Activated T-cell treated with anti-CD3 and anti-CD28 coated beads, Interleukin-2, amount 50 U/mL, for 72 hours (primary cell): Measurements from ENCODE around the gene CCDC63. TPM values are rescaled to one million over a fixed set of nuclear protein-coding genes. Genes with fewer than 3 reads are reported as not detected.

Experiments used
- ATAC-seq, 2 donors: fragments of 150-1000 bp; cut with Tn5 transposase; replicated peaks in 1 of 2; 2 replicates each; pipeline ENCODE4 v1.10.0; 2021; ENCODE audit warnings: moderate library complexity in 2 of 2, mild to moderate bottlenecking in 1 of 2
- DNase-seq, 2 donors: peaks; one replicate each; pipeline ENCODE4 v3.0.0; 2021 to 2022; ENCODE audit warnings: mixed read lengths in 1 of 2
- H3K27ac Mint-ChIP-seq: one replicate; pipeline ENCODE4 v1.8.0; 2022; ENCODE audit warnings: mild to moderate bottlenecking, moderate library complexity, mixed read lengths
- H3K27me3 Mint-ChIP-seq: one replicate; pipeline ENCODE4 v1.8.0; 2022; ENCODE audit warnings: low read depth, mixed read lengths
- H3K36me3 Mint-ChIP-seq, 2 donors: one replicate each; pipeline ENCODE4 v1.8.0; 2022; ENCODE audit warnings: mixed read lengths in 2 of 2, mild to moderate bottlenecking in 1 of 2; ENCODE audit not compliant: insufficient read depth in 2 of 2
- H3K4me1 Mint-ChIP-seq: one replicate; pipeline ENCODE4 v1.8.0; 2022; ENCODE audit warnings: low read depth, mixed read lengths
- H3K4me3 Mint-ChIP-seq, 2 donors: one replicate each; pipeline ENCODE4 v1.8.0; 2022; ENCODE audit warnings: mild to moderate bottlenecking in 2 of 2, mixed read lengths in 2 of 2, moderate library complexity in 2 of 2
- H3K9me3 Mint-ChIP-seq, 2 donors: one replicate each; pipeline ENCODE4 v1.8.0; 2022; ENCODE audit warnings: mixed read lengths in 2 of 2
- total RNA-seq, 2 donors: library from RNA; stranded (reverse); gene quantifications; one replicate each; pipeline ENCODE4 v1.2.3, GENCODE V29; 2022

Gene CCDC63
- total RNA-seq, 2 donors from 2014 or later: 0.24 TPM; not detected in 1

DNA sequence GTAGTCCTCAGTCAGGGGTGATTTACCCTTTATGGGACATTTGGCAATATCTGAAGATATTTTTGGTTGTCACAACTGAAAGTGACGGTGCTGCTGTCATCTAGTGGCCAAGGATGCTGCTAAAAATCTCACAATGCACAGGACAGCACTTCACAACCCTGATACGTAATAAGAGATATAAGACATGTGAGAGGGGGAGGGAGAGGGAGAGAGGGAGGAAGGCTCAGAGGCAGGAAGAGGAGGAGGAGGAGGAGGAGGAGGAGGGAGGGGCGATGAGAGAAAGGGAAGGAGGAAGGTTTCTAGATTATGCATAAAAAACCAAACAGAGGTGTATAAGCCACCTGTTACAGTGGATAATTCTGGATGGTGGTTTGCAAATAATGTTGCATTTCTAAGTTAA, 59.3 kb downstream of the CCDC63 start:
- H3K9me3 Mint-ChIP-seq: no peaks in the 10 kb centered on the region
- no peaks in the 10 kb centered on the region for H3K36me3 Mint-ChIP-seq
- no peaks in the 10 kb centered on the region for H3K27me3 Mint-ChIP-seq
- no peaks in the 10 kb centered on the region for H3K4me1 Mint-ChIP-seq
- DNase-seq (no peak), ATAC-seq (peak in 1 of 2 donors; percentile 40)
- H3K27ac Mint-ChIP-seq: no peak overlapping the region
- no peak overlapping the region for H3K4me3 Mint-ChIP-seq

DNA sequence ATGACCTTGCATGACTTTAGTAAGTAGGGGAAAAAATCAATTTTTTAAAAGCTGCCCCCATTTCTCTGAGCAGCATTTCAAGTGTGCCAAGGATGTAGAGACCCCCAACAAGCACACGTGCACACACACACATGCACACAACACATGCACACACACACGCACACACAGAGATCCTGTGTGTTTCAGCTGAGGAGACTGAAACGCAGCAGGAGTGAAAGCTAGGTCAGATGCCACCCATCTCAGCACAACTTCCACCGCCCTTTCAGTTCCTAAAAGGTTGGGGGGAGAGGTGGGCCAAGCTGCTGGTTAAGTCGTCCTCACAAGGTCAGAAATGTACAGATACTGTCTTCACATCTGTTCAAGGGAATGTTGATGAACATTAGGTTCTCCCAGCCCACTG, 59.7 kb downstream of the CCDC63 start:
- Mint-ChIP-seq H3K27me3 (no peaks in the 10 kb centered on the region), H3K4me3 (no peak overlapping the region), H3K9me3 (no peaks in the 10 kb centered on the region), H3K36me3 (no peaks in the 10 kb centered on the region), H3K27ac (no peak overlapping the region), H3K4me1 (no peaks in the 10 kb centered on the region)
- ATAC-seq (peak in 1 of 2 donors; percentile 11), DNase-seq (no peak)

DNA sequence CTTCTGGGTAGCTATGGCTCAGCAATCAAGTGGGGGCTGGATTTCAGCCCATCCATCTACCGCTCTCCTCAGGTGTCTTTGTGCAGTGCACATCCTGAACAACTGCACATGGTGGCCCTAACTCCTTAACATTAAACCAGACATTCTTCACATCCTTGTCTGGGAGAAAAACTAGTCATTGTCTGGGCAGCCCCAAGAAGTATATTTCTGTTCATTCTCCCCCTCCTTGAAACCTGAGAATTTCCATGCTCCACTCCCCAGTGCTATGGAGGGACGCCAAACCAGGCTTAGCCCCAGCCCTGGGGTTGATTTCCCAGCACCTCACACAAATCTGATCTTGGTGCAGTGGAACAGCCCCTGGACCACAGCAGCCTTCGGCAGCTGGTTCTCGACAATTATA, 60.2 kb downstream of the CCDC63 start:
- H3K36me3 Mint-ChIP-seq: no peaks in the 10 kb centered on the region
- no peak overlapping the region for H3K27ac Mint-ChIP-seq
- no peaks in the 10 kb centered on the region for H3K9me3 Mint-ChIP-seq

DNA sequence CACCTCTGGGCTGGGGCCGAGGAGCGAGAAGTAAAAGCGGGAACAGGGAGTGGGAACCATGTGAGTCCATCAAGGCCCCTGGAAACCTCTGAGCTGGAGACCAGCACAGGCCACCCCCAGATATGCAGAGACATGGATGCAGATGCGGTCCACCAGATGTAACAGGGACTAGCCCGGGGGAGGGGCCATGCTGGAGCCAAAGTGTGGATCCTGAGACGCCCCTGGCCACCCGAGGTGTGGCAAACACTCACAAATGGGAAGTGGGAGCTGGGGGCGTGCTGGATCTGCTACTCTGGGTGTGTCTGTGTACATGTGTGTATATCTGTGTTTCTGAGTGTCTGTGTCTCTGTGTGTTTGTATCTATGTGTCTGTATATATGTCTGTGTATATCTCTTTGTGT, 60.8 kb downstream of the CCDC63 start:
- Mint-ChIP-seq H3K36me3 (no peaks in the 10 kb centered on the region), H3K4me3 (no peak overlapping the region), H3K4me1 (no peaks in the 10 kb centered on the region), H3K27me3 (no peaks in the 10 kb centered on the region), H3K27ac (no peak overlapping the region), H3K9me3 (no peaks in the 10 kb centered on the region)
- no peak for ATAC-seq
- no peak for DNase-seq

More for the DNA sequence above, 60.2 kb downstream of the CCDC63 start:
- DNase-seq: no peak
- Mint-ChIP-seq H3K4me3 (no peak overlapping the region), H3K27me3 (no peaks in the 10 kb centered on the region), H3K4me1 (no peaks in the 10 kb centered on the region)
- ATAC-seq: no peak

DNA sequence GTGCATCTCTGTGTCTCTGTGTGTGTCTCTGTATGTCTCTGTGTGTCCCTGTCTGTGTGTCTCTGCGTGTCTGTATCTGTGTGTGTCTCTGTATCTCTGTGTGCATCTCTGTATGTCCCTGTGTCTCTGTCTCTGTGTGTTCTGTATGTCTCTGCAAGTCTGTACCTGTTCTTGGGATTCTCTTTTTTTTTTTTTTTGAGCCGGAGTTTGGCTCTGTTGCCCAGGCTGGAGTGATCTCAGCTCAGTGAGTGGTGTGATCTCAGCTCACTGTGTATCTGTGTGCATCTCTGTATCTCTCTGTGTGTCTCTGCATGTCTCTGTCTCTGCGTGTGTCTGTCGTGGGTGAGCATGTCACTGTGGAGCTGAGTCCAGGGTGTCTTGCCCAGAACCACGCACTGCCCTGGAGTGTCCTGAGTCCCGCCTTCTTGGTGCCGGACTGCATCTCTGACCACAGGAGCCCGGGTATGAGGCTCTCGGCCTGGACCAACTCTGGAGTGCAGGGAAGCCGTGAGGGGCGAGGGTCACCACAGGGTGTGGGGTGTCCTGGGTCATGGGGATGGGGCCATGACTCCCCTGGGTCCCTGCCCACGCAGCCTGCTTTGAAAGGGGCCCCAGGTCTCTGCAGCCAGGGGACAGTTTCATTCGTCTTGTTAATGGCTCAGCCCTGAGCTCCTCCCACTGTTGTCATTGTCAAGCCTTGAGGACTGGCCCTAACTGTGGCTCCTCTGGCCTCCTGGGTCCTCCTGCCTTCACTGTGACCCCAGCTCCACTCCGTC, 61.8 kb downstream of the CCDC63 start:
- DNase-seq (no peak), ATAC-seq (no peak)
- H3K9me3 Mint-ChIP-seq: no peaks in the 10 kb centered on the region
- no peak overlapping the region for H3K4me3 Mint-ChIP-seq
- no peaks in the 10 kb centered on the region for H3K36me3 Mint-ChIP-seq
- no peaks in the 10 kb centered on the region for H3K27me3 Mint-ChIP-seq
- no peak overlapping the region for H3K27ac Mint-ChIP-seq
- no peaks in the 10 kb centered on the region for H3K4me1 Mint-ChIP-seq

DNA sequence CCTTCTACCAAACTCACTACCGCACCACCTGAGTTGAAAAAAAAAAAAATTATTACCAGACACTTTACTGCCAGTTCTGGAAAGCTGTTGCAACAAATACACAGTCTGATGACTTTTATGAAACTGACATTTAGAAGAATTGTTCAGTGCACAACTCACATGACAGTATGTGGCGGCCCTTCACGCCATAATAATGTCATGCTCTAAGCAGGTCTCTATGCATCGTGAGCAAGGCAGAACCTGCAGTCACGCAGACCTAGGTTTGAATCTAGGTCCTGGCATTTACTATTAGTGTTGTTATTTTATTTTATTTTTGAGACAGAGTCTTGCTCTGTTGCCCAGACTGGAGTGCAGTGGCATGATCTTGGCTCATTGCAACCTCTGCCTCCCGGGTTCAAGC, 65.5 kb downstream of the CCDC63 start:
- Mint-ChIP-seq H3K27me3 (no peaks in the 10 kb centered on the region), H3K9me3 (no peaks in the 10 kb centered on the region), H3K27ac (no peak overlapping the region), H3K4me3 (no peak overlapping the region), H3K36me3 (no peaks in the 10 kb centered on the region), H3K4me1 (no peaks in the 10 kb centered on the region)
- DNase-seq (no peak), ATAC-seq (no peak)

DNA sequence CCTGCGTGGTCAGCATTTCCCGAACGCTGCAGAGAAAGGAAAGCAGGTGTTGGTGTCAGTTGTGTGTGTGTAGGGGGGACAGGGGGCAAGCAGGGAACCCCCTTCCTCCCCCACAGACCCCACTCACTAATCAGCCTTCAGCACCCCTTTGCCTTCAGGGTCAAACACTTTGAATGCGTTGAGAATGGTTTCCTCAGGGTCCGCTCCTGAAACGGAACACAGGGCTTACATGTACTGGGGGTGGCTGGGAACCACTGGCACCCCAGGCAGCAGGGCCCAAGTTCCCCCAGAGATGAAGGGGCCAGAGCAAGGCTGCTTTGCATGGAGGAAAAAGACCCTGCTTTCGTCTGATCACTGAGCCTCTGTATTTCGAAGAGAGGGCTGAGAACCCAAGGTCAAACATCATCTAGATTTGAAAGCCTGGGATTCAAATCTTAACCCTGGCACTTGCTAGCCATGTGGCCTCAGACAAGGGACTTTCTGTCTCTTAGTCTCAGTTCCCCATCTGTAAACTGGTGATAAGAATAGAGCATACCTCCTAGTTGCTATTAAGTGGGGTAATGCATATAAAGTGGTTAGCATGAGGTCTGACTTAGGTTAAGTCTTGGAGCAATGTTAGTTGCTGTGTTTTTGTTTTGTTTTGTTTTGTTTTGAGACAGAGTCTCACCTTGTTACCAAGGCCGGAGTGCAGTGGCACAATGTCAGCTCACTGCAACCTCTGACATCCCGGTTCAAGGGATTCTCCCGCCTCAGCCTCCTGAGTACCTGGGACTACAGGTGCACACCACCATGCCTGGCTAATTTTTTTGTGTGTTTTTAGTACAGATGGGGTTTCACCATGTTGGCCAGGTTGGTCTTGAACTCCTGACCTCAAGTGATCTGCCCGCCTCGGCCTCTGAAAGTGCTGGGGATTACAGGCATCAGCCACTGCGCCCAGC, 66.6 kb downstream of the CCDC63 start:
- Mint-ChIP-seq H3K27me3 (no peaks in the 10 kb centered on the region), H3K36me3 (no peaks in the 10 kb centered on the region), H3K4me3 (no peak overlapping the region), H3K9me3 (no peaks in the 10 kb centered on the region), H3K4me1 (no peaks in the 10 kb centered on the region), H3K27ac (no peak overlapping the region)
- DNase-seq: no peak
- no peak for ATAC-seq

DNA sequence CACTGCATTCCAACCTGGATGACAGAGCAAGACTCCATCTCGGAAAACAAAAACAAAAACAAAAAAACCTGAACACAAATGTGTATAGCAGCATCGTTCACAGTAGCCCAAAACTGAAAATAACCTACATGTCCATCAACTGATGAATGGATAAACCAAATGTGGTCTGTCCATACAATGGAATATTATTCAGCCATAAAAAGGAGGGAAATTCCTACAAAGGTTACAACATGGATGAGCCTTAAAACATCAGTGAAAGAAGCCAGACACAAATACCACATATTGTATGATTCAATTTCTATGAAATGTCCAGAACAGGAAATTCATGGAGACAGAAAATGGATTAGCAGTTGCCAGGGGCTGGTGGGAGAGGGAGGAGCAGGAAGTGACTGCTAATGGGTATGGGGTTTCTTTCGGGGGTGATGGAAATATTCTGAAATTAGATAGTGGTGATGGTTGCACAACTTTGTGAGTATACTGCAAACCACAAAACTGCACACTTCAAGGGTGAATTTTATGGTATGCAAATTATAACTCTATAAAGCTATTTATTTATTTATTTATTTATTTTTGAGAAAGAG, 69.6 kb downstream of the CCDC63 start:
- no peak overlapping the region for H3K4me3 Mint-ChIP-seq
- H3K36me3 Mint-ChIP-seq: no peaks in the 10 kb centered on the region
- DNase-seq (no peak), ATAC-seq (no peak)
- no peaks in the 10 kb centered on the region for H3K9me3 Mint-ChIP-seq
- peaks cover 7% of the 10 kb centered on the region for H3K27me3 Mint-ChIP-seq
- no peaks in the 10 kb centered on the region for H3K4me1 Mint-ChIP-seq
- H3K27ac Mint-ChIP-seq: no peak overlapping the region

DNA sequence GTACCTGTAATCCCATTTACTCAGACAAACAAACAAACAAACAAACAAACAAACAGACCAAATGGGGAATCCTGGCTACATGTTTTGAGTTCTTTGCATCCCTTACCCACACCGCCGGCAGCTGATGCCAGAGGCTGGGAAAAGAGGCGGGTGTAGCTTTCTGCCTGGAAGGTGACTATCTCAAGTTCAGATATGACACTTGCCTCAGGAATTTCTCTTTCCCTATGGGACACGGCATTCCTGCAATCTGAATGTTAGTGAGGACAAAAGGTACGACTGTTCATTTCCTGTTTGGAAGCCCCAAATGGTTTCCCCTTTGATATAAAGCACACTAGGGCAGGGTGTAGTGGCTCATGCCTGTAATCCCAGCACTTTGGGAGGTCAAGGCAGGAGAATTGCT, 70.7 kb downstream of the CCDC63 start:
- no peak for ATAC-seq

DNA sequence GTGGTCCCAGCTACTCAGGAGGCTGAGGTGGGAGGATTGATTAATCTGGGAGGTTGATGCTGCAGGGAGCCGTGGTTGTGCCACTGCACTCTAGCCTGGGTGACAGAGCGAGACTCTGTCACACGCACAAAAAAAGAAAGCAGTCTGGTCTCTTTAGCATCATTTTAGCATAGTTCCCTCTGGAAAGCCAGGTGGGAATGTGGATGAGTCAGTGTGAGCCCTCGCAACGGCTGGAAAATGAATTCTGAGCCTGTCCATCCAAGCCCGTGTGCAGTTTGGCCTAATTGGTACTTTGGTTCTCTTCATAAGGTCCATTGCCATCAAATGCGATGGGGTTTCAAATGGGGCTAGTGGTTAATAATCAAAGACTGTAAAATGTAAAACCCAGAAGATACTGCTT, 71.2 kb downstream of the CCDC63 start:
- no peaks in the 10 kb centered on the region for H3K9me3 Mint-ChIP-seq
- H3K27me3 Mint-ChIP-seq: peaks cover 7% of the 10 kb centered on the region
- H3K27ac Mint-ChIP-seq: no peak overlapping the region
- no peak for DNase-seq
- no peak for ATAC-seq
- no peak overlapping the region for H3K4me3 Mint-ChIP-seq
- H3K4me1 Mint-ChIP-seq: no peaks in the 10 kb centered on the region
- no peaks in the 10 kb centered on the region for H3K36me3 Mint-ChIP-seq

More for the DNA sequence above, 70.7 kb downstream of the CCDC63 start:
- DNase-seq: no peak
- Mint-ChIP-seq H3K36me3 (no peaks in the 10 kb centered on the region), H3K9me3 (no peaks in the 10 kb centered on the region), H3K27me3 (peaks cover 7% of the 10 kb centered on the region), H3K4me1 (no peaks in the 10 kb centered on the region), H3K4me3 (no peak overlapping the region), H3K27ac (no peak overlapping the region)

DNA sequence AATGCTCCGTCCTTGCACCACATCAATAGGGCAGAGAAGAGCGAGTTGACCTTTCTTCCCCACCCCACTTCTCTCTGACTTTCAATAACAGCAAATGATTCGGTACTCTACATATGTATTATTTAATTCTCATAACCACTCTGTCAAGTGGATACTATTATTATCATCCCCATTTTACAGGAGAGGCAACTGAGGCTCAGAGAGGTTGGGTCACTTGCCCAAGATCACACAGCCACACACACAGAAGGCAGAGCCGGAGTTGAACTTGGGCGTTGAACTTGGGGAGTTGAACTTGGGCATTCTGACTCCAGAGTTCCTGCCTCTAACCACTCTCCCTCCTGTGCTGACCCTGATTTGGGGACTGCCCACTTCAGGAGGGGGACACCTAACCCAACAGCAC, 72.9 kb downstream of the CCDC63 start:
- DNase-seq (no peak), ATAC-seq (no peak)
- Mint-ChIP-seq H3K4me1 (no peaks in the 10 kb centered on the region), H3K9me3 (no peaks in the 10 kb centered on the region), H3K27ac (no peak overlapping the region), H3K36me3 (no peaks in the 10 kb centered on the region), H3K27me3 (peaks cover 7% of the 10 kb centered on the region), H3K4me3 (no peak overlapping the region)

DNA sequence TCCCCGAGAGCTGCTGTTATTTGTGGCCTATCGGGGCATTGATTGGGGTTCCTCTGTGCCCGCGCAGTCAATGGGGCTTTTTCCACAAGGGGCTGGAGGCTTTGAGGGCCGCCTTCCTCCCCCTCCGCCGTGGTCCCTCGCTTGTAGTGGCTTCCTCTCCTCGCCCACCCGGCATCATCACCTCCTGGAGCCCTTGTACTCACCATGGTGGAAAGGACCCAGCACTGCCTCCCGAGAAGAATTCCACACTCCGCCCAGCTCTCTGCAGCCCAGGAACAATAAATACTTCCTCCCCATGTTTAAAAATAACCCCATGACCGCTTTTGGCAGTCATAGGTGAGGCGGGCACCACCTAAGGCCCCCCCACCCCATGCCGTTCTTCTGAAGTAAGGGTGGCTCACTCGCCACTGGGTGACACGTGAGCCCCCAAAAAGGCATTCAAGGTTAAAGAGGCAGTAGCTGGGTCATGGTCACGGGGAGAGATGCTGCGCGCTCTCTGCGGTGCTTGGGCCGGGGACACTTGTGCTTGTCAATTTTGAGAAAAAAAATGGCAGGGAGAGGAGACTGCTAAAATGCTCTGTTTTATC, 73.6 kb downstream of the CCDC63 start, which contains the start of gene MYL2:
TSS of gene MYL2 (minus strand) at position 256 of the 587 bp plus-strand sequence. CDS start at position 206, 50 bp downstream.
- no peaks in the 10 kb centered on the region for H3K4me1 Mint-ChIP-seq
- DNase-seq (no peak), ATAC-seq (no peak)
- H3K4me3 Mint-ChIP-seq: no peak within 1 kb of the TSS
- peaks cover 7% of the 10 kb centered on the region for H3K27me3 Mint-ChIP-seq
- no peaks in the 10 kb centered on the region for H3K36me3 Mint-ChIP-seq
- no peak within 1 kb of the TSS for H3K27ac Mint-ChIP-seq
- no peaks in the 10 kb centered on the region for H3K9me3 Mint-ChIP-seq

DNA sequence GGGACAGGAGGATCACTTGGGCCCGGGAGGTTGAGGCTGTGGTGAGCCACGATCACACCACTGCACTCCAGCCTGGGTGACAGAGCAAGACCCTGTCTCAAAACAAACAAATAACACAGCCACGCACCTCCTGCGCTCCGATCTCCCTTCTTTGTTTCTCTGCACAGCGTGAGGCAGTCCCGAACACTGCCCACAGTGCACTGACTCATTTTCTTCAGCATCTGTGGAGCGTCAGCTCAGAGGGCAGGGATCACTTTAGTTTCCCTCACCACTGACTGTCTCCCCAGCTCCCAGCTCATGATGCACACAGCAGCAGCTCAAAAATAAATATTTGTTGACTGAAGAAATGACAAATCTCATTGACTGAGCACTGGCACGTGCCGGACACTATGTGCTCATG, 74.5 kb downstream of the CCDC63 start:
- Mint-ChIP-seq H3K4me3 (no peak overlapping the region), H3K9me3 (no peaks in the 10 kb centered on the region), H3K36me3 (no peaks in the 10 kb centered on the region), H3K27me3 (peaks cover 11% of the 10 kb centered on the region), H3K4me1 (no peaks in the 10 kb centered on the region), H3K27ac (no peak overlapping the region)
- no peak for DNase-seq
- ATAC-seq: no peak
